SK-N-DZ (cell line): Measurements from ENCODE around the gene CYP19A1.

Experiments
- DNase-seq: peaks from one replicate; pipeline ENCODE4 v3.0.0-alpha.2; 2015; ENCODE audit warnings: low spot score
- small RNA-seq, 2 experiments: library from RNA; depleted of rRNA; stranded (forward); fragments of <200 nt; gene quantifications; one replicate each; pipeline ENCODE3, GENCODE V24; 2014

CYP19A1 gene

GRCh38 chr15:51185213-51186159, 152.9 kb downstream of the CYP19A1 start:
- DNase-seq, result no peak

GRCh38 chr15:51184627-51185026, 153.8 kb downstream of the CYP19A1 start:
- no peak for DNase-seq

GRCh38 chr15:51183076-51183475, 155.3 kb downstream of the CYP19A1 start:
- DNase-seq, result no peak

GRCh38 chr15:51181905-51182304, 156.5 kb downstream of the CYP19A1 start:
- no peak for DNase-seq

GRCh38 chr15:51181221-51181620, 157.2 kb downstream of the CYP19A1 start:
- DNase-seq, result no peak

- no peak for DNase-seq
Observed at GRCh38 chr15:51180534-51180933, 157.9 kb downstream of the CYP19A1 start.

- no peak for DNase-seq
Observed at GRCh38 chr15:51180011-51180410, 158.4 kb downstream of the CYP19A1 start.

GRCh38 chr15:51172193-51172592, 166.2 kb downstream of the CYP19A1 start:
- no peak for DNase-seq

- no peak for DNase-seq
Observed at GRCh38 chr15:51171634-51171932, 166.8 kb downstream of the CYP19A1 start.

GRCh38 chr15:51170882-51171633, 167.3 kb downstream of the CYP19A1 start:
- no peak for DNase-seq

- DNase-seq, result no peak
Observed at GRCh38 chr15:51168700-51169099, 169.7 kb downstream of the CYP19A1 start.

GRCh38 chr15:51163843-51164242, 174.6 kb downstream of the CYP19A1 start:
- DNase-seq, result no peak

- DNase-seq, result peak; percentile 58
Observed at GRCh38 chr15:51162865-51163762, 175.3 kb downstream of the CYP19A1 start.

GRCh38 chr15:51161491-51162220, 176.7 kb downstream of the CYP19A1 start:
- no peak for DNase-seq

GRCh38 chr15:51160484-51160883, 177.9 kb downstream of the CYP19A1 start:
- no peak for DNase-seq

Small RNA genes lying within 50 kb of the gene (small RNA-seq; reads per million reads assigned to genes)
- 0 reads per million in 2 experiments for gene AC020891.4
- gene MIR4713, result 0 reads per million in 2 experiments
- 0 reads per million in 2 experiments for gene MIR7973-1
